ENCODE measurements around the gene APBB2.

The APBB2 gene

GRCh38 chr4:40763228-40763716 lies 451.1 kb downstream of the APBB2 start:
- H3K27ac ChIP-seq, result no peak overlapping the region
- no peak overlapping the region for H3K4me3 ChIP-seq (ENCODE audit: low read depth, low read length)
- no peak for TF ChIP-seq CTCF (IDR thresholded peaks at IDR 0.05; ENCODE audit: low read depth, low read length)
- no peaks in the 10 kb centered on the region for H3K36me3 ChIP-seq
- DNase-seq, result no peak
- no peaks in the 10 kb centered on the region for H3K9me3 ChIP-seq (ENCODE audit: severe bottlenecking)
- no peaks in the 10 kb centered on the region for H3K27me3 ChIP-seq (ENCODE audit: insufficient read depth, low read depth, severe bottlenecking)

Measured in WERI-Rb-1 (cell line).